Body of pancreas (tissue), 4 donors: Measurements from ENCODE around the gene ABCC11.

Experiments used
- CTCF ChIP-seq, 7 experiments: fragments of 450-650 bp in 4 of 7; fragments of 200-600 bp in 3 of 7; sonication (generic) in 3 of 7; IDR thresholded peaks; one replicate each; pipeline ENCODE4 v1.5.1; 2016 to 2019; ENCODE audit warnings: antibody characterized with exemption in 7 of 7
- POLR2A ChIP-seq, 3 donors: fragments of 450-650 bp; IDR thresholded peaks; one replicate each; pipeline ENCODE4 v1.6.1; 2016; ENCODE audit warnings: antibody characterized with exemption in 3 of 3, mild to moderate bottlenecking in 2 of 3

GRCh38 chr16:48129926-48130325, 117.4 kb downstream of the ABCC11 start:
- TF ChIP-seq CTCF (IDR thresholded peaks at IDR 0.05) = no peak
- no peak for TF ChIP-seq POLR2A (IDR thresholded peaks at IDR 0.05)
